ENCODE results near the gene DENND4B. TPM values are rescaled to one million over a fixed set of nuclear protein-coding genes. Genes with fewer than 3 reads are reported as not detected.

DENND4B gene
- total RNA-seq, 1 donor: 37.3 TPM

Other genes with a start within 250 kb of the DENND4B start
- 11.6 TPM for gene INTS3, start 218.7 kb downstream of the DENND4B start, total RNA-seq
- 7.5 TPM for gene SLC27A3, start 171.3 kb downstream of the DENND4B start, total RNA-seq
- gene GATAD2B, start 23.7 kb downstream of the DENND4B start, total RNA-seq: 15.5 TPM
- 31.2 TPM for gene CRTC2, start 11.9 kb upstream of the DENND4B start, total RNA-seq
- gene SLC39A1, start 16.8 kb upstream of the DENND4B start, total RNA-seq: 15.8 TPM
- gene CREB3L4, start 21.2 kb upstream of the DENND4B start, total RNA-seq: 2.4 TPM
- gene JTB, start 31.0 kb upstream of the DENND4B start, total RNA-seq: 160 TPM
- 1.2 TPM for gene RAB13, start 39.6 kb upstream of the DENND4B start, total RNA-seq
- 8,524 TPM for gene RPS27, start 44.0 kb upstream of the DENND4B start, total RNA-seq
- under 0.01 TPM for gene NUP210L, start 208.4 kb upstream of the DENND4B start, total RNA-seq
- gene TPM3, start 245.4 kb upstream of the DENND4B start, total RNA-seq: 973 TPM